GM18870 (cell line): ENCODE results near the gene XRRA1.
"Not testable (repeated sequence)": the region's sequence is repeated elsewhere in the genome, so short reads cannot be mapped to it uniquely, and the experiment has no call there.

Experiments used
- ATAC-seq: cut with Tn5 transposase; IDR thresholded peaks from one replicate; pipeline ENCODE4 v1.9.1; 2021; ENCODE audit warnings: moderate library complexity; ENCODE audit not compliant: unreplicated experiment

XRRA1 gene

DNA sequence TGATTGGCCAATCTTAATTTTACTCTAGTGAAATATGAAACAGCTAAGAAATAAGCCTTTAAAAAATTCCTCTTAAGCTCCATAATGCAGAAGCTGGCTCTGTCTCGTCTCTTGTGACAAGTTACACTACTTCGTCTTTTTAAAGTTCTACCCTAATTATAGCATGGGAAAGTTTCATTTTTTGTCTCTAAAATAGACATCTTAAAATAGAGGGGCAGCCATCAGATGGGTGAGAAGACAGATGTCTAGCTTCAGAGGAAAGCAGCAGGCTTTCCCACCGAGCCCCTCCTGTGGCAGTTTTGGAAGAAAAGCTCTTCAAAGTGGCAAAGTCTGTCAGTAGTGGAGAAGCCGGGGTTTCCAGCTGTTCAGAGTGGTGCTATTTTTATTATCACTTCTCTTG, 39.5 kb downstream of the XRRA1 start:
- ATAC-seq, result no peak

DNA sequence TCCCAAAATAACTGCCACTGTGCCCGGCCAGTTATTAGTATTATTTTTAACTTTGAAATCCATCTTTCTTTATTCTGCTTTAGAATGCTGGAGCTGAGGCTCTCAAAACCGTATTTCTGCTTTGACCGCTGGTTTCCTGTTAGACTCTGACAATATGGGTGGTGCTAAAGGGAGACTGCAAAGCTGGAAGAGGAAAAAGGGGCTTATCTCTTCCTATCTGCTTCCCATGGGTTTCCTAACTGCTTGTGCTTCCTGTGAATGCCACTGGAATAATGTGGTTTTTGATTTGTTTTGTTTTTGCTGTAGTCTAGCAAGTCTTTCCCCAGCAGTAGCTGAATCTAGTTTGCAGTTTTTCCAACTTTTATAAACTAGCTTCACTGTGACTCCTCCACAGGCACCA, 43.6 kb downstream of the XRRA1 start:
- ATAC-seq, result no peak

DNA sequence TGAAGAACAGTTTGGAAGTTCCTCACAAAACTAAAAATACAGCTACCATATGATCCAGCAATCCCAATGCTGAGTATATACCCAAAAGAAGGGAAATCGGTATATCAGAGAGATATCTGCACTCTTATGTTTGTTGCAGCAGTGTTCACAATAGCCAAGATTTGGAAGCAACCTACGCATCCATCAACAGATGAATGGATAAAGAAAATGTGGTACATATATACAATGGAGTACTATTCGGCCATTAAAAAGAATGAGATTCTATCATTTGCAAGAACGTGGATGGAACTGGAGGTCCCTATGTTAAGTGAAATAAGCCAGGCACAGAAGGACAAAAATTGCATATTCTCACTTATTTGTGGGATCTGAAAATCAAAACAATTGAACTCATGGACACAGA, 46.5 kb downstream of the XRRA1 start:
- ATAC-seq, result no peak

DNA sequence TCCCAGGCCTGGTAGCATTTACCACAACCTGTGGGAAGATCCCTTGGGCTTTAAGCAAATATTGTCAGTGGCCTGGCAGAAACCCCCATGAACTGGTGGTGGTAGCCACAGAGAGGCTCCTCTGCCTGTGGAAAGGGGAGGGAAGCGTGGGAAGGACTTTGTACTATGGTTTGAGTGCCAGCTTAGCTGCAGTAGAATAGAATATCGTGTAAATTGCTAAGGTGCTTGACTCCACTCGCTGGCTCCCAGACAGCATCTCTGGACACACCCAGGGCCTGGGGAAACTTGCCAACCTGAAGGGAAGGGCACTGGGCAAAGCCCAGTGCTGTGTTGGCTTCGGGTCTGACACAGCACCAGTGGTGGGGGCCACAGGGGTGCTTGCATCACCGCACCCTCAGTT, 52.6 kb downstream of the XRRA1 start:
- no peak for ATAC-seq

DNA sequence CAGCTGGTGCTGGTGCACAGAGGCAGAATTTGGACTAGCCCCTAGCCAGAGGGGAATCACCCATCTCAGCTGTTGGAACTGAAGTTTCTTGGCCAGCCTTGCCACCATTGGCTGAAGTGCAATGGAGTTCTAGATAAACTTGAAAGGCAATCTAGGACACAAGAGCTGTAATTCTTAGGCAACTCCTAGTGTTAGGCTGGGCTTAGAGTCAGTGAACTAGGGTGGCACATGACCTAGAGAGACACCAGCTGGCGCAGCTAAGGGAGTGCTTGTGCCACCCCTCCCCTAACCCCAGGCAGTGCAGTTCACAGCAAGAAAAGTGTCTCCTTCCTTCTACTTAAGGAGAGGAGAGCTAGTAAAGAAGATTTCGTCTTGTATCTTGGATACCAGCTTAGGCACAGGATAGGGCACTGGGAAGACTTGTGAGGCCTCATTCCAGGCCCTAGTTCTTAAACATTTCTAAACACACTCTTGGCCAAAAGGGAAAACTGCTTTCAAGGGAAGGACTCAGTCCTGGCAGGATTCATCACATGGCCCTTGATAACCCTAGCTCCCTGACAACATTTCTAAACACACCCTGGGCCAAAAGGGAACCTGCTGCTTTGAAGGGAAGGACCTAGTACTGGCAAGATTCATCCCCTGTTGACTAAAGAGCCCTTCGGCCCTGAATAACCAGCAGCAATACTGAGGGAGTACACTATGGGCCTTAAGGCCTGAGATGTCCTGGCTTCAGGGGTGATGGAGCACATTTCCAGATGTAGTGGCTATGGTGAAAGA, 53.4 kb downstream of the XRRA1 start:
- ATAC-seq, result no peak

DNA sequence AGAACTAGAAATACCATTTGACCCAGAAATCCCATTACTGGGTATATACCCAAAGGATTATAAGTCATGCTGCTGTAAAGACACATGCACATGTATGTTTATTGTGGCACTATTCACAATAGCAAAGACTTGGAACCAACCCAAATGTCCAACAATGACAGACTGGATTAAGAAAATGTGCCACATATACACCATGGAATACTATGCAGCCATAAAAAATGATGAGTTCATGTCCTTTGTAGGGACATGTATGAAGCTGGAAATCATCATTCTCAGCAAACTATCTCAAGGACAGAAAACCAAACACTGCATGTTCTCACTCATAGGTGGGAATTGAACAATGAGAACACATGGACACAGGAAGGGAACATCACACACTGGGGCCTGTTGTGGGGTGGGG, 55.9 kb downstream of the XRRA1 start:
- not testable (repeated sequence) for ATAC-seq

DNA sequence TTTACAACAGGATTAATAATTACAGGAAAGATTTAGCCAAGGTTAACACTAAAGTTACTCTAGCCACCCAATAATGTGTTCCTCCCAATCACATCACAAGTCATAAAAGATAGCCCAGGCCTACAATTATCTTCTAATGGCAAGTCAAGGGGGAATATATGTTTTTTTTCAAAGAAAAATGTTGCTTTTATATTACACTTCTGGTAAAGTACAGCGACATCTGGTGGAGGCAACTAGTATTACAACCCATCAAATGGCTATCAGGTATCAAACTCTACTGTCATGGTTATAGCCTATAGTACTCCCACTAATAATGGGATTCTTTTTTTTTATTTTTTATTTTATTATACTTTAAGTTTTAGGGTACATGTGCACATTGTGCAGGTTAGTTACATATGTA, 71.8 kb downstream of the XRRA1 start:
- ATAC-seq, result no peak

DNA sequence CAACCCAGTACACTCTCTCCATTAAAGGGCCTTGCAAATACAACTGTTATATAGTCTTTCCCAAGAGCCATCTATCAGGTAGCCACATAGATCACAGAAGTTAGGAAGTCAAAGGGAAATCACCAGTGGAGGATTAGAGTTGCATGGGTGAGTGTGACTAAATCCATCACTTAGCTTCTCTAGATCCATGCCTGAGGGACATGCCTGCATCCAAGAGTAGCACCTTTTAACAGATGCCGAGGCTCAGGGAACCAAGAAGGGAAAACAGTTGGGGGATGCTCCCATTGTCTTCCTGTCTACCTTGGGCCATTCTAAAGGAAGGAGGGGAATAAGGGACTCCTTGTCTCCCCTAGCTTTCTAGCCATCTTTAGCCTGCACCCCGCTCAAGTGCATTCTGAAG, 77.9 kb downstream of the XRRA1 start:
- ATAC-seq, result no peak

DNA sequence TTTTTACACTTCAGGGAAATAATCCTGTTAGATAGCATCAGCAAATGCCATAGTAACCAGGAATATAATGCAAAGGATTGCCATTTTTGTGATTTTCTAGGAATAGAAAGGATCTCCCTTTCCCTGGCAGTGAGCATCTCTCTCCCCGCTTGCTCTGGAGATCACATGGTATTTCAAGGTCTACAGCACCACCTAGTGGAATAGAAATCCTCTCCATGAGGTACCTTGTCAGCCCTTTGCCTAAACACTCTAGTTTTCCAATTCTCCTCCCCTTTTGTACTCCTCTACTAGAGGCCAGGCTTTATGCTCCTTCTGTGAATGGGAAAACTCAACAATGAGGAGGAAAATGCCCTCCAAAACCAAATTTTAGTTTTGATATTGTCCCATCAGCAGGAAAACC, 78.4 kb downstream of the XRRA1 start:
- no peak for ATAC-seq

DNA sequence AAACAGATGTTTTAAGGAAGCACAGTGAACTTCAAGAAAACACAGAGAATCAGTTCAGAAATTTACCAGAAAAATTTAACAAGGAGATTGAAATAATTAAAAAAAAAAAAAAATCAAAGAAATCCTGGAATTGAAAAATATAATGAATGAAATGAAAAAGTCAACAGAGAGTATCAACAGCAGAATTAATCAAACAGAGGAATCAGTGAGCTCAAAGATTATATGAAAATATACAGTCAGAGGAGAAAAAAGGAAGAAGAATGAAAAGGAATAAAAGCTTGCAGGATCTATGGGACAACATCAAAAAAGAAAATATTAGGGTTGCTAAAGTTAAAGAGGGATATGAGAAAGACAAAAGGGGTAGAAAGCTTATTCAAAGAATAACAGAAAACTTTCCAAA, 82.3 kb downstream of the XRRA1 start:
- no peak for ATAC-seq

DNA sequence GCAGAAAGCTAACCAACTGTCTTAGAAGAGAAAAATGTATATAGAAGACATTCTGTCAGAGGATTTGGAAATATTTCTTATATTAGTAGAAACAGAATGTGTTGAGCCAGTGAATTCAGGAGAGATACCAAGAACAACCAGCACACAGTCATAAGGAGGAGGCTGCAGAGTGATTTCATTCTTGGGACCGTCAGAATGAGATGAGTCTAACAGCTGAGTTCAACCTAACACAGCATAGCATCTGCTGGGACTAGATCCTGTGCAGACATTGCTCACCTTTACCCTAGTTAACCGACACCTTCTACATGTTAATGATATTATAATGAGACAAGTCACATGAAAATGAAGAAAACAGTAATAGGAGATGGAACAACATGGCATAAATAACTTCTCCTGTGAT, 85.5 kb downstream of the XRRA1 start:
- ATAC-seq, result no peak

DNA sequence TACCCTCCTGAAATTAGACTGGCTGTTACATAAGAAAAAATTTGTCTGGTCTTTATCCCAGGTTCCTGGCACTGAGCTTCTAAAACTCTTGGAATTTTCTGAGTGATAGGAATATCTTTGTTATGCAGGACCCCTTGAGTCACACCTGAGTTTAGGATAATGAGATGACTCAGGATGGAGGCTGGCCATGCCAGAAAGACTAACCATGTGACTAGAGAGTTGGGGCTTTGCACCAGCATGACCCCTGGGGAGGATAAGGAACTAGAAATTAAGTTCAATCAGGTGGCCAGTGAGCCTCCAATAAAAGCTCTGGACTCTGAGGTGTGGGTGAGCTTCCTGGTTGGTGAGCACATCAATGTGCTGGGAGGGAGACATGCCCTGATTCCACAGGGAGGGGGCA, 88.1 kb downstream of the XRRA1 start:
- no peak for ATAC-seq

DNA sequence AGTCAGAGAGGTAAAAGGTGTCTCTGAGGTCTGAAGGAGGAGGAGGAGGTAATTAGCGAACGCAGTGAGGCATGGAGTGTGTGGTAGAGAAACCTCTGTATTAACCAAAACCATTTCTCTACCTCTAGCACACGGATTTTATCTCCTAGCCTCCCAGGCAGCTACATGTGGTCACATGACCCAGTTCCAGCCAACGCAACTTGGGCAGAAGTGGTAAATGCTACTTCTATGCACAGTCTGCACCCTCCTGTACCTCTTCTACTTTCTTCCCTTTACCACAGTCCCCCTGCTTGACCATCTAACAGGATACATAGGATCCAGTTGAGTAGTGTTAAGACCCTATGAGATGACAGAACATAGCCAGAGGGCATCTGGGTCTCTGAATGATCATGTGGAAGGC, 95.7 kb downstream of the XRRA1 start:
- ATAC-seq, result no peak

DNA sequence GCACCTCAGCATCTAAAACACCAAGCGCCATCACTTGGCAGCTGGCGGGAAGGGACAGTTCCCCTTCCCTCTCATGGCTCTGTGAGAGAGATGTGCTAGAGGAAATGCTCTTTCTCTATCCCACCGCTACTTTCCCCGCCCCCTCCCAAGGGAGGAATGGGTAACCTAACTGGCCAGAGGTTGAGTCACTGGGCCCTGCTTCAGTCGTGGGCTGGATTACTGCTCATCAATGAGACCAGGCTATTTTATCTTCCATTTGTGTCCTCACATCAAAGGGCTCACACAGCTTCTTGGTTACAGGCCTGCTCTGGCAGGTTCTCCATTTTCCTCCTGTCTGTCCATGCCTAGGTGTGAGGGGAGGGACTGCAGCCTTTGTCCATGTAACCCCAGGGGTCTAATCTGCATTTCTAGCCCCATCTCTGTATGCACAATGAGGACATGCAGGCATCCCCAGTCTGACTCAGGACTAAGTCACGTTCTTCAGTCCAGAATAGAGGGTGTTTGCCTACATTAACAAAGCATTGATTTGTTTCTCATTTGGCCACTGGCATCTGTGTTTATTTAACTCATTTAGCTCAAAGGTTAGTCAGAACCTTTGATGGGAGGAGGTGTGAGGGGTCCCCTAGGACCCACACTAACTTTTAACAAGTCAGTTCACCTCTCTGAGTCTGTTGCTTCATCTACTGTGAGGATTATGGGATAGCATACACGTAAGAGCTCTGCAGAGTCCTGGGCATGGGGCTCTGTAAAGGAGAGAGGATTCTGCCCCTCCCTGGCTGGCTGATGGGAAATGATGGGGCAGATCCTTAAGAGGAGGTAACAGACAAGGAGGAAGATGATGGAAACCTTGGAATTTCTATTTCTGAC, 99.1 kb downstream of the XRRA1 start:
- no peak for ATAC-seq

DNA sequence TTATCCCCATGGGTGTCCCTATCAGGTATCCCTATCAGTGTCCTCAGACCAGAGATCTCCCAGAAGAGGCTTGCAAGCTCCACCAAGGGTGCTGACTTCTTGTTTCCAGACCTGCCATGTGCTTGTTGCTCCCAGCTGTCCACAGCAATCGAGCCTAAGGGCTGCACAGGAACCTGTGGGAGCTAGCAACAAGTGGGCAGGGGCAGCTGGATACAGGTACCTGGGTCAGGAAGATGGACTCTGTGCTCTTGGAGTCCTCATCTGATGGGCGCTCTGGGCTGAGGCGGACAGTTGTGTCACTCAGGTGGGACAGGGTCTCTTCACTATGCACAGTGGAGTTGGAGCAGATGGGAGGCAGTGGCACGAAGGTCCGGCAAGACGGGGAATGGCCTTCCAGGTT, 101.0 kb downstream of the XRRA1 start:
- ATAC-seq, result no peak

DNA sequence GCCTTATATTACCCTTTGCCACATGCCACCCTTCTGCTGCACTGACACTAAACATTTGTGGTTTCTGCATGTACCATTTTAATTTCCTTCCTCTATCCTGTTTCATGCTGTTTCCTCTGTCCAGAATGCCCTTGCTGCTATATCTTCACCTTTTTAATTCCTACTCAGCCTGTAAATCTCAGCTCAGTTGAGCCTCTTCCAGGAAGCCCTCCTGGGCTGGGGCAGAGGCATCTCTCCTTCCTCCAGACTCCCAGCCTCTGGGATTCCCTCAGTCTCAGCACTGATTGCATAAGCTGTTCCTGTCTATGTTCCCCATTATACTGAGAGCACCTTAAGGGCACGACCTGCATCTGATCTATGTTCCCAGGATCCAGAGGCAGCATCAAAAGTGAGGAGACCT, 101.5 kb downstream of the XRRA1 start:
- ATAC-seq, result no peak

DNA sequence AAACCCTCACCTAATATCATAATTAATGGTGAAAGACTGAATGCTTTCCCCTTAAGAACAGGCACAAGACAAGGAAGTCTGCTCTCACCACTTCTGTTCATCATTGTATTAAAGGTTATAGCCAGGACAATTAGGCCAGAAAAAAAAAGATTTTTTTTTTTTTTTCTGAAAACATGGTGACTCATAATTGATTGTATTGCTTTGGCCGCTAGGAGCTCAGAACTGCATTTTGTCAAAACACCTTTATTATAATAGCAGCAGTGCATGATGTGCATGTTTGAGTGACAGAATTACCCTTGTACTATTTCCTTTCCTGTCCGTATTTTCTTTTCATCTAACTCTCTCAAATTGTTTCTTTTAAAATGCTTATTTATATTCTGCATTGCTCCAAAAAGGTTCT, 102.1 kb downstream of the XRRA1 start:
- no peak for ATAC-seq

DNA sequence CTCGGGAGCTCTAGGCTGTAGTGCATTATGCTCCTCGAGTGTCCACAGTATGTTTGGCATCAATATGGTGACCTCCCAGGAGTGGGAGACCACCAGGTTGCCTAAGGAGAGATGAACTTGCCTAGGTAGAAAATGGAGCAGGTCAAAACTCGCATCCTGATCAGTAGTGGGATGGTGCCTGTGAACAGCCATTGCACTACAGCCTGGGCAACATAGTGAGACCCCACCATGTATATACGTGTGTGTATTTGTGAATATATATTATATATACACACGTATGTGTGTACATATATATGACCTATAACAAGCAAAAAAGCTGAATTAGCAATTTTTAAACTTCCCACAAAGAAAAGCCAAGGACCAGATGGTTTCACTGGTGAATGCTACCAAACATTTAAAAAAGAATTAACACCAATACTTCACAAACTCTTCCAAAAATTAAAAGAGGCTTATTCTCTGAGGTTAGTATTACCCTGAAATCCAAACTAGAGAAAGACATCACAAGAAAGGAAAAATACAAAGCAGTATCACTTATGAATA, 102.8 kb downstream of the XRRA1 start:
- no peak for ATAC-seq

DNA sequence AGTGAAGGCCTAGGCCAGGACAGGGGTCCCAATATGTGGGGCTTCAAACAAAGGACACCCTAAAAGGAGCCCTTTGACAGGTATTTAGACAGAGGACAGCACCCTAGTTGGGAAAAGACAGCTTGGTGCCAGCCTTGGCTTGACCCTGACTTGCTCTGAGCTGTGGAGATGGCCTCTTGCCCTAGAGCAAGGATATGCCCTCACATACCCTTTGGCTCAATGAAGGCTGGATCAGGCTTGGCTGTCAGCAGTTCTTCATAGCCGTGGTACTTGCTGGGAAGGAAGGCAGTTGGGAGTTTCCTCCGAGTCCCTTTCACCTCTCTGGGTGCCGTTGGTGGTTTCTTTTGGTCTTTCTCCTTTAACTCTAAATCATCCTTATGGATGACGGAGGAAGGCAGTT, 104.0 kb downstream of the XRRA1 start:
- no peak for ATAC-seq

DNA sequence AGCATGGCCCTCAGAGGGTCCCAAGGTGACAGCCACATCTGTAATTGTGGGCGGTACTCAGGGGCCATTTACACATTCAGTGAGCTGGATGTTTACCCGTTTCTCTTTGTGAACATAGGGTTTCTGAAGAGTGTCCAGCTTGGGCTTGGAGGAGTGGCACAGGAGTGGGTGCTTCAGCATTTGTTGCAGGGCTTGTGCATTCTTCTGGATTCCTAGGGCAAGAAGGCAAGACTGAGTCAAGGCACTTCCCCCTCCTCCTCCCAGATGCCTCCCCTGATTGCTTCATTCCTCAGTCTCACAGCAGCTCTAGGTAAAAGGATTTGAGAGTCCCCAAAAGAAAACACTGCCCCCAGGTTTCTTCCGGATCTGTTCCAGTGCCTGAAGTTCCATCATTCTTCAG, 104.8 kb downstream of the XRRA1 start:
- no peak for ATAC-seq

DNA sequence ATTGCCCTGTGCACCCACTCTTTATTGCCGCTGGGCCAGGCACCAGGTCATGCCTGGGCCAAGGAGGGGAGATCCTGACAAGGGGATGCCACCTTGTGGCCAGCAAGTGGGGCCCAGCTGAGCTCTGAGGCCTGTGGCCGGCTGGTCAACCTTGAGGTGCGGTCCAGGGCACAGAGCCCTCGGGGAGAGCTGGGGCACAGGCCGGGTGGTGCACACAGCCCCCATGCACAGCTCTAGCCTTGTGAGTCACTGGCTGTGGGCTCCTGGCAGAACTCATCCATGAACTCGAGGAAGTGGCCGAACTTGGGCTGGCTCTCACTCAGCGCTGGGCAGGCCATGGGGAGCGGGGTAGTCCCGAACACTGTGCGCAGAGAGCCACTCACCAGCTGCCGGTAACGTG, 105.9 kb downstream of the XRRA1 start:
- ATAC-seq, result no peak

DNA sequence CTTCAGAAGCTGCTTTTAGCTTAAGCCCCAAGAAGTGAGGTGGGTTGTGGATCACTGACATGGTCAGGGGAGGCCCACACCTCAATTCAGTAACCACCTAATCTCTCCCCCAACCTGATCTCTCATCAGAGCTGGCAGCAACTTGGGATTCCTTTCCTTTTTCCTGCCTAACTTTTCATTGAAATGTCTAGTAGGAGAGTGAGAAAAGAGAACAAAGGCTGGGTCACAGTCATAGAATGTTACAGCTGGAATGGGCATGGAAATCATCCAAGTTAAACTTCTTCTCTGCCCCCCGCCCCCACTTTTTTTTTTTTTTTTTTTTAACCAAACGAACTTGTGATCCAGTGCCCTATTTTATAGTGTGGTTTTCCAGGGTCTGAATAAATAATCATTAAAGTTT, 108.4 kb downstream of the XRRA1 start:
- no peak for ATAC-seq
